DMS 273 treated with DMSO at 0.1 percent for 48 hours (cell line): ENCODE data around the gene TMEM18.

Experiments used
- DNase-seq: peaks from one replicate; lab custom pipeline; 2025; lab: John Stamatoyannopoulos, UW

Gene TMEM18

DNA sequence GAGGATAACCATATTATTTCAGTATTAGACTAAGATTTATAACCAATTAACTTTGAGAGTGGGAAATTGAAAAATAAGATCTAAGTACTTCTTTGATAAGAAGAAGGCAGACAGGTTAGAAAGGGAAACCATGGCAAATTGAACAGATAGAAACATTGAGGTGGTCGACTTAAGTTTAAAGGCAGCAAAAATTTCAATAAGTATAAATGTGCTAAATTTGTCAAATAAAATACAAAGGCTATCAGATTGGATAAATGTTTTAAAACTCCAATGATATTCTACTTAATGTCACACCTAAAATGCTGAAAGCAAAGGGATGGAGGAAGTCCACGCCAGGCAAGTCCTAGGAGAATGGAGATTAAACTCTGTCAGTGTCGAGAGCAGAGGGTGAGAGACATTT lies 59.2 kb downstream of the TMEM18 start:
- DNase-seq, result no peak
